Ovary (tissue), 9 donors: Measurements from ENCODE around the gene CEP131. TPM values are rescaled to one million over a fixed set of nuclear protein-coding genes. Genes with fewer than 3 reads are reported as not detected.

ENCODE experiments used
- DNase-seq, 5 donors: peaks; one replicate each; pipeline ENCODE4 v3.0.0-alpha.2; 2019 to 2020
- H3K27ac ChIP-seq, 2 donors: fragments of 200-600 bp; one replicate each; pipeline versions ENCODE4 v1.5.1 to v1.8.0; 2019 to 2022
- H3K27me3 ChIP-seq: fragments of 200-600 bp; one replicate; pipeline ENCODE4 v1.8.0; 2022
- H3K36me3 ChIP-seq: fragments of 200-600 bp; sonication (generic); one replicate; pipeline ENCODE4 v1.5.1; 2019
- H3K4me1 ChIP-seq: one replicate; pipeline ENCODE4 v1.8.1; 2013; ENCODE audit warnings: mild to moderate bottlenecking, moderate library complexity; ENCODE audit not compliant: insufficient read depth
- H3K4me3 ChIP-seq: fragments of 200-600 bp; sonication (generic); one replicate; pipeline ENCODE4 v1.5.1; 2017
- H3K9me3 ChIP-seq, 2 donors: fragments of 200-600 bp in 1 of 2; sonication (generic) in 1 of 2; one replicate each; pipeline versions ENCODE4 v1.5.1 to v1.8.1; 2013 to 2019; ENCODE audit warnings: mild to moderate bottlenecking in 1 of 2, moderate library complexity in 1 of 2
- EP300 ChIP-seq: sonication (generic); formaldehyde crosslinking; IDR thresholded peaks from one replicate; pipeline ENCODE4 v1.6.1; 2017; ENCODE audit warnings: antibody characterized with exemption
- POLR2A ChIP-seq: fragments of 450-650 bp; IDR thresholded peaks from one replicate; pipeline ENCODE4 v1.6.1; 2017; ENCODE audit warnings: antibody characterized with exemption, mild to moderate bottlenecking, moderate library complexity
- WGBS, 3 donors: extraction: QIAGEN DNeasy Blood & Tissue Kit in 1 of 3; methylation state at CpG; one replicate each; pipeline versions ENCODE4 v1.1.5 to v1.1.7; 2013 to 2017; 5-methylcytosine and 5-hydroxymethylcytosine counted together
- intact Hi-C, 4 donors: fragments of 100-400 bp; cut with DNase I; formaldehyde crosslinking; loops; one replicate each; pipeline versions ENCODE4 v1.11.0 to v1.15.1; 2022 to 2023
- polyA plus RNA-seq, 2 donors: library from polyadenylated mRNA; stranded (reverse); fragments of 200-250 nt in 1 of 2; fragments of 350-450 nt in 1 of 2; fragmentation: Illumina TruSeq in 1 of 2; extraction: RNeasy Lipid Tissue Mini Kit (QIAGEN cat#74804) in 1 of 2; gene quantifications; one replicate each; pipeline ENCODE4 v1.2.3, GENCODE V29; 2013 to 2014
- total RNA-seq, 7 donors: library from RNA; depleted of rRNA in 2 of 7; stranded (reverse); fragments of >200 nt in 2 of 7; fragmentation: NEBNext Ultra II Directional in 3 of 7; extraction: Animal tissue kit (Norgen Biotek cat#: 25700) in 3 of 7; gene quantifications; one replicate each; pipeline versions ENCODE4 v1.1.0 to v1.2.4, GENCODE V29; 2016 to 2023
- TF ChIP-seq, protein P1 (sequence below), 3 donors: fragments of 450-650 bp in 2 of 3; fragments of 200-600 bp in 1 of 3; IDR thresholded peaks; one replicate each; pipeline versions ENCODE4 v1.5.1 to v1.8.0; 2016 to 2022; ENCODE audit warnings: antibody characterized with exemption in 3 of 3, mild to moderate bottlenecking in 1 of 3
- donor health status: DM: no; HTN: no; CAD: no; lungs with moderate emphysema.
- donor health status: DM: no; HTN: no; CAD: no.
- donor health status: Bipolar disorder and iron deficiency.
- donor health status: DM: yes; HTN: yes; CAD: no.
- donor health status: DM: no; HTN: no; CAD: no.
- donor health status: DM: yes; HTN: yes; CAD: no.

The CEP131 gene
- total and polyA plus RNA-seq, 9 donors = 0.22 to 10.7 (median 8.8) TPM

DNA sequence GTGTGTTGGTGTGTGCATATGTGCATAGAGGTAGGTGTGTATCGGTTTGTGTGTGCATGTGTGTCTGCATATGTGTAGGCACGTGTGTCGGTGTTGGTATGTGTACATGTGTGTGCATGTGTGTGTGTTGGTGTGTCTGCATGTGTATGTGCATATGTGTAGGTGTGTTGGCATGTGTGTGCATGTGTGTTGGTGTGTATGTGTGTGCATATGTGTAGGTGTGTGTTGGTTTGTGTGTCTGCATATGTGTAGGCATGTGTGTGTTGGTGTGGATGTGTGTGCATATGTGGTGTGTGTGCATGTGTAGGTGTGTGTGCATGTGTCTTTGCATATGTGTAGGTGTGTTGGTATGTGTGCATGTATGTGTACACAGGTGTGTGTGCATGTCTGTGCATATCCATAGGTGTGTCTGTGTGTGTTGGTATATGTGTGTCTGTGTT lies 52.9 kb downstream of the CEP131 start:
- Histone ChIP-seq H3K27ac (no peak overlapping the region), H3K4me1 (no peaks in the 10 kb centered on the region), H3K4me3 (no peak overlapping the region), H3K9me3 (no peaks in the 10 kb centered on the region), H3K36me3 (no peaks in the 10 kb centered on the region), H3K27me3 (no peaks in the 10 kb centered on the region)
- WGBS, 3 donors = 75 to 95% (median 95%) methylated on average over 3 of the region's 3 CpGs
- no peak for DNase-seq
- TF ChIP-seq, protein P1, sequence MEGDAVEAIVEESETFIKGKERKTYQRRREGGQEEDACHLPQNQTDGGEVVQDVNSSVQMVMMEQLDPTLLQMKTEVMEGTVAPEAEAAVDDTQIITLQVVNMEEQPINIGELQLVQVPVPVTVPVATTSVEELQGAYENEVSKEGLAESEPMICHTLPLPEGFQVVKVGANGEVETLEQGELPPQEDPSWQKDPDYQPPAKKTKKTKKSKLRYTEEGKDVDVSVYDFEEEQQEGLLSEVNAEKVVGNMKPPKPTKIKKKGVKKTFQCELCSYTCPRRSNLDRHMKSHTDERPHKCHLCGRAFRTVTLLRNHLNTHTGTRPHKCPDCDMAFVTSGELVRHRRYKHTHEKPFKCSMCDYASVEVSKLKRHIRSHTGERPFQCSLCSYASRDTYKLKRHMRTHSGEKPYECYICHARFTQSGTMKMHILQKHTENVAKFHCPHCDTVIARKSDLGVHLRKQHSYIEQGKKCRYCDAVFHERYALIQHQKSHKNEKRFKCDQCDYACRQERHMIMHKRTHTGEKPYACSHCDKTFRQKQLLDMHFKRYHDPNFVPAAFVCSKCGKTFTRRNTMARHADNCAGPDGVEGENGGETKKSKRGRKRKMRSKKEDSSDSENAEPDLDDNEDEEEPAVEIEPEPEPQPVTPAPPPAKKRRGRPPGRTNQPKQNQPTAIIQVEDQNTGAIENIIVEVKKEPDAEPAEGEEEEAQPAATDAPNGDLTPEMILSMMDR (IDR thresholded peaks at IDR 0.05) = no peak
- intact Hi-C loops = no loop called here

- H3K36me3 ChIP-seq = no peaks in the 10 kb centered on the region
- no peaks in the 10 kb centered on the region for H3K9me3 ChIP-seq
- intact Hi-C loops = no loop called here
- no peak overlapping the region for H3K4me3 ChIP-seq
- no peak for DNase-seq
- TF ChIP-seq, protein P1 (IDR thresholded peaks at IDR 0.05) = no peak
- H3K27ac ChIP-seq = no peak overlapping the region
- H3K4me1 ChIP-seq = no peaks in the 10 kb centered on the region
- no peaks in the 10 kb centered on the region for H3K27me3 ChIP-seq
- WGBS, 3 donors = 87 to 98% (median 88%) methylated on average over 7 of the region's 7 CpGs
These were observed 55.1 kb downstream of the CEP131 start for GRCh38 chr17:81167638-81168037.

DNA sequence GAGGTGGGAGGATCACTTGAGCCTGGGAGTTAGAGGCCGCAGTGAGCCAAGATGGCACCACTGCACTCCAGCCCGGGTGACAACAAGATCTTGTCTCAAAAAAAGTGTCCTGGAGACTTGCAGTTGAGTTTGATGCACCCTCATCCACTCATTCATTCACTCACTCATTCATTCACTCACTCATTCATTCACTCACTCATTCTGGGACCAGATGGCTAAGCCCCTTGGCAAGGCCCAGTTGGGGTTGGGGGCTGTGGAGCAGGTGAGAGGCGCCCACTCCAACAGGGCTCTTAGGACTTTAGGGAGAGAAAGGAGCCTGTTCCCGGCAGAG lies 55.6 kb downstream of the CEP131 start:
- H3K4me1 ChIP-seq = no peaks in the 10 kb centered on the region
- DNase-seq = no peak
- no peak overlapping the region for H3K4me3 ChIP-seq
- no peaks in the 10 kb centered on the region for H3K27me3 ChIP-seq
- 94 to 96% (median 94%) methylated on average over 4 of the region's 4 CpGs for WGBS, 3 donors
- H3K27ac ChIP-seq = no peak overlapping the region
- intact Hi-C loops = no loop called here
- H3K9me3 ChIP-seq = no peaks in the 10 kb centered on the region
- H3K36me3 ChIP-seq = no peaks in the 10 kb centered on the region
- TF ChIP-seq POLR2A (no peak), EP300 (no peak)
- TF ChIP-seq, protein P1 (IDR thresholded peaks at IDR 0.05) = no peak

- no peaks in the 10 kb centered on the region for H3K4me1 ChIP-seq
- TF ChIP-seq POLR2A (no peak), EP300 (no peak)
- TF ChIP-seq, protein P1 (IDR thresholded peaks at IDR 0.05) = no peak
- no peaks in the 10 kb centered on the region for H3K9me3 ChIP-seq
- no peak within 1 kb of the TSS for H3K4me3 ChIP-seq
- DNase-seq = no peak
- H3K36me3 ChIP-seq = no peaks in the 10 kb centered on the region
- intact Hi-C loops = no loop called here
- no peaks in the 10 kb centered on the region for H3K27me3 ChIP-seq
- H3K27ac ChIP-seq = no peak within 1 kb of the TSS
- 0 to 5% (median 1%) methylated on average over 27 to 58 of the region's 62 CpGs for WGBS, 3 donors
These were observed 56.7 kb downstream of the CEP131 start, which contains the start of gene AATK for GRCh38 chr17:81166033-81166492. TSS of gene AATK (minus strand) at chr17:81166221. CDS start at chr17:81165992, 229 bp downstream.
